NOMO-1 (cell line): ENCODE results near the gene C9orf78.

Experiments used
- DNase-seq, 2 experiments: peaks; one replicate each; lab custom pipeline; 2025; ENCODE audit not compliant: unreplicated experiment in 2 of 2; lab: John Stamatoyannopoulos, UW

C9orf78 gene

GRCh38 chr9:129845373-129845772 is 10.3 kb upstream of the C9orf78 start:
- no peak for DNase-seq

GRCh38 chr9:129841071-129841470 is 6.0 kb upstream of the C9orf78 start:
- no peak for DNase-seq

- DNase-seq: no peak
Measured at GRCh38 chr9:129840034-129840433, 5.0 kb upstream of the C9orf78 start.

- DNase-seq: no peak
Measured at GRCh38 chr9:129839324-129840023, 4.4 kb upstream of the C9orf78 start.

GRCh38 chr9:129838707-129839259 is 3.7 kb upstream of the C9orf78 start:
- peak; percentile 42 to 61 for DNase-seq

- DNase-seq: peak in 1 of 2 experiments; percentile 27
Measured at GRCh38 chr9:129836311-129837007, 1.4 kb upstream of the C9orf78 start.

GRCh38 chr9:129835860-129836223 is 767 bp upstream of the C9orf78 start:
- no peak for DNase-seq

- peak in 1 of 2 experiments; percentile 11 for DNase-seq
Measured at GRCh38 chr9:129834489-129835127, 467 bp downstream of the C9orf78 start.

GRCh38 chr9:129832982-129833381 is 2.1 kb downstream of the C9orf78 start:
- DNase-seq: no peak

GRCh38 chr9:129828969-129829368 is 6.1 kb downstream of the C9orf78 start:
- DNase-seq: no peak

- no peak for DNase-seq
Measured at GRCh38 chr9:129828051-129828450, 7.0 kb downstream of the C9orf78 start.

GRCh38 chr9:129826759-129827158 is 8.3 kb downstream of the C9orf78 start:
- no peak for DNase-seq

GRCh38 chr9:129826344-129826743 is 8.7 kb downstream of the C9orf78 start:
- DNase-seq: no peak

- DNase-seq: peak; percentile 94
Measured at GRCh38 chr9:129823935-129824601, 11.0 kb downstream of the C9orf78 start, which contains the start of gene TOR1A. Gene TOR1A, minus strand, starts transcription at chr9:129824136. Its CDS starts 51 bp downstream, at chr9:129824085.

GRCh38 chr9:129823542-129823934 is 11.5 kb downstream of the C9orf78 start:
- no peak for DNase-seq

- DNase-seq: peak; percentile 48 to 65
Measured at GRCh38 chr9:129822898-129823541, 12.1 kb downstream of the C9orf78 start.

GRCh38 chr9:129816501-129817435 is 18.3 kb downstream of the C9orf78 start:
- peak; percentile 70 to 85 for DNase-seq

GRCh38 chr9:129815278-129815677 is 19.8 kb downstream of the C9orf78 start:
- no peak for DNase-seq
